ENCODE data around the gene ADAT3.

GRCh38 chr19:1871140-1871597 lies 34.0 kb upstream of the ADAT3 start:
- TF ChIP-seq CTCF (IDR thresholded peaks at IDR 0.05; ENCODE audit: poor library complexity) (no peak), EZH2 (IDR thresholded peaks at IDR 0.05; ENCODE audit: borderline replicate concordance) (no peak)
